Omental fat pad (tissue), 4 donors: ENCODE measurements around the gene CEP95. TPM values are rescaled to one million over a fixed set of nuclear protein-coding genes. Genes with fewer than 3 reads are reported as not detected.

Experiments used
- ATAC-seq: fragments of 150-250 bp; one replicate; pipeline ENCODE4 v1.9.1; 2016; ENCODE audit warnings: mild to moderate bottlenecking, moderate library complexity; ENCODE audit not compliant: low FRiP score
- DNase-seq: peaks from one replicate; pipeline ENCODE4 v3.0.0-alpha.2; 2019; ENCODE audit warnings: low spot score
- total RNA-seq, 4 donors: library from RNA; depleted of rRNA; stranded (reverse); fragments of >200 nt; gene quantifications; one replicate each; pipeline ENCODE4 v1.1.0, GENCODE V29; 2016
- TF ChIP-seq, protein P1 (sequence below), 3 donors: fragments of 450-650 bp; IDR thresholded peaks; one replicate each; pipeline ENCODE4 v1.5.1; 2016 to 2017; ENCODE audit warnings: antibody characterized with exemption in 3 of 3, mild to moderate bottlenecking in 3 of 3, moderate library complexity in 2 of 3

The CEP95 gene
- total RNA-seq, 4 donors from 2014 or later, result 30.4 to 60.5 (median 41.3) TPM

- TF ChIP-seq, protein P1, sequence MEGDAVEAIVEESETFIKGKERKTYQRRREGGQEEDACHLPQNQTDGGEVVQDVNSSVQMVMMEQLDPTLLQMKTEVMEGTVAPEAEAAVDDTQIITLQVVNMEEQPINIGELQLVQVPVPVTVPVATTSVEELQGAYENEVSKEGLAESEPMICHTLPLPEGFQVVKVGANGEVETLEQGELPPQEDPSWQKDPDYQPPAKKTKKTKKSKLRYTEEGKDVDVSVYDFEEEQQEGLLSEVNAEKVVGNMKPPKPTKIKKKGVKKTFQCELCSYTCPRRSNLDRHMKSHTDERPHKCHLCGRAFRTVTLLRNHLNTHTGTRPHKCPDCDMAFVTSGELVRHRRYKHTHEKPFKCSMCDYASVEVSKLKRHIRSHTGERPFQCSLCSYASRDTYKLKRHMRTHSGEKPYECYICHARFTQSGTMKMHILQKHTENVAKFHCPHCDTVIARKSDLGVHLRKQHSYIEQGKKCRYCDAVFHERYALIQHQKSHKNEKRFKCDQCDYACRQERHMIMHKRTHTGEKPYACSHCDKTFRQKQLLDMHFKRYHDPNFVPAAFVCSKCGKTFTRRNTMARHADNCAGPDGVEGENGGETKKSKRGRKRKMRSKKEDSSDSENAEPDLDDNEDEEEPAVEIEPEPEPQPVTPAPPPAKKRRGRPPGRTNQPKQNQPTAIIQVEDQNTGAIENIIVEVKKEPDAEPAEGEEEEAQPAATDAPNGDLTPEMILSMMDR (IDR thresholded peaks at IDR 0.05), result no peak
- peak; percentile 15 for ATAC-seq
These were observed 1.2 kb upstream of the CEP95 start for GRCh38 chr17:64505340-64506200.

DNA sequence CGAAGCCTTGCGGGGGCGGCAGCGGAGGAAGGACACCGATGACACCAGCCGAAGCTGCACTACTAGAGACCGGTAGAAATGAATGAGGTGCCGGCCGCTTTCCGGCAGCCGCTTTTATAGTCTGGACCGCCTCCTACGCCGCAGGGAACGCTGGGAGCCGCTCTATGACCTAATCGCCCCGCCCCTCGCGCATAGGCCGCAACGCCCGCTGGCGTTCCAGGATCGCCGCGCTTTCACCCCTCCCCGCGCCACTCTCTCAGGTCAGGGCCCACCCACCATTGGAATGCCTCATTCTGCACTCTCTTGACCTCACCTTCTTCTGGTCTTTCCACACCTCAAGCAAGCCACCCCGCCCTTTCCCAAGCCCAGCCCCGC is 589 bp upstream of the CEP95 start, which contains the start of gene DDX5:
Gene DDX5, minus strand, starts transcription at position 89 of the 375 bp plus-strand sequence. CDS start 170 bp downstream, outside the sequence.
- TF ChIP-seq, protein P1 (IDR thresholded peaks at IDR 0.05), result no peak
- ATAC-seq (peak; percentile 82), DNase-seq (peak; percentile 90)

More at GRCh38 chr17:64505340-64506200, 1.2 kb upstream of the CEP95 start:
- DNase-seq, result peak; percentile 43

DNA sequence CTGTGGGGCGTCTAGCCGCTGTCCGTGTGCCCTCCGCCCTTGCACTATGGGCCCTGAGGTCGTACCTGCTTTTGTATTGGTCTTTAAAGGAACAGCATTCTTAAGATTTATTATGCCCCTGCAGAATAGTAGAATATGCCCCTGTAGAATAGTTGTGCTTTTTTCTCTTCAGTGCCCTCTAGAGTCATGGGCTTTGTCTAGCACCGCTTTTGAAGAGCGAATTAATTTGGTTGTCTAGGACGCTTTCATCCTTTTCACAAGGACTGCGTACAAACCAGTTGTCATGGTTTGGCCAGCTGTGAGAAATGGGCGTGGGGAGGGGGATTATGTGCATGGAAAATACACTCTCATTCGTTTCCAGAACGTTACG is 621 bp downstream of the CEP95 start:
- peak; percentile 20 for ATAC-seq
- no peak for DNase-seq
- TF ChIP-seq, protein P1 (IDR thresholded peaks at IDR 0.05), result no peak

- TF ChIP-seq, protein P1 (IDR thresholded peaks at IDR 0.05), result no peak
These were observed 1.9 kb downstream of the CEP95 start for GRCh38 chr17:64508683-64509082.

GRCh38 chr17:64509179-64509578 is 2.4 kb downstream of the CEP95 start:
- TF ChIP-seq, protein P1 (IDR thresholded peaks at IDR 0.05), result no peak
- ATAC-seq, result no peak
- no peak for DNase-seq

More at GRCh38 chr17:64508683-64509082, 1.9 kb downstream of the CEP95 start:
- no peak for DNase-seq
- no peak for ATAC-seq

- TF ChIP-seq, protein P1 (IDR thresholded peaks at IDR 0.05), result no peak
- DNase-seq (no peak), ATAC-seq (no peak)
These were observed 8.6 kb downstream of the CEP95 start for GRCh38 chr17:64515419-64515818.

DNA sequence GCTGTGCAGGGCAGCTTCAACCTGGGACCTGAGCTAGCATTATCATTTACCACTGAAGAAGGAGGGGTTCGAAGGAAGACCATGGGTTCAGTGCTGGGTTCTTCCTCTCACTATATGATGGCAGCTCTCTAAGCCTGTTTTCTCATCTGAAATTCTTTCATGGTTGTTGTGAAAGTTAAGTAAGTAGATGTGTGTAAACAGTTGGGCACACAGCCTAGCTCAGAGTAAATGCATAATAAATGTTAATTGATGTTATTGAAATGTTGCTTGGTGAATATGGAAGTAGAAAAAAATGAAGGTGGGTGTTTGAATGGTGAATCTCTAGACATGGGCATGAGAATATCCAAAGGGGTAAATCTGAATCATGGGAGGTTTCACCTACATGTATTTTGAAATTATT is 9.1 kb downstream of the CEP95 start:
- TF ChIP-seq, protein P1 (IDR thresholded peaks at IDR 0.05), result no peak
- DNase-seq (no peak), ATAC-seq (no peak)
